Osteocyte (in vitro differentiated cells): ENCODE data around the gene AP4E1. TPM values are rescaled to one million over a fixed set of nuclear protein-coding genes. Genes with fewer than 3 reads are reported as not detected.
"Not testable (repeated sequence)": the region's sequence is repeated elsewhere in the genome, so short reads cannot be mapped to it uniquely, and the experiment has no call there.

ENCODE experiments used
- DNase-seq: peaks from one replicate; pipeline ENCODE4 v3.0.0; 2021; ENCODE audit warnings: mixed read lengths; ENCODE audit not compliant: unreplicated experiment; ENCODE audit errors: extremely low spot score
- H3K27ac Mint-ChIP-seq: one replicate; pipeline ENCODE4 v1.8.0; 2021; ENCODE audit warnings: mild to moderate bottlenecking, mixed read lengths; ENCODE audit not compliant: unreplicated experiment
- H3K27me3 Mint-ChIP-seq: one replicate; pipeline ENCODE4 v1.8.0; 2021; ENCODE audit warnings: mixed read lengths; ENCODE audit not compliant: unreplicated experiment
- H3K36me3 Mint-ChIP-seq: one replicate; pipeline ENCODE4 v1.8.0; 2021; ENCODE audit warnings: mixed read lengths; ENCODE audit not compliant: unreplicated experiment
- H3K4me1 Mint-ChIP-seq: one replicate; pipeline ENCODE4 v1.8.0; 2021; ENCODE audit warnings: mixed read lengths; ENCODE audit not compliant: unreplicated experiment
- H3K4me3 Mint-ChIP-seq: one replicate; pipeline ENCODE4 v1.8.0; 2021; ENCODE audit warnings: mild to moderate bottlenecking, moderate library complexity, mixed read lengths; ENCODE audit not compliant: unreplicated experiment
- H3K9me3 Mint-ChIP-seq: one replicate; pipeline ENCODE4 v1.8.0; 2021; ENCODE audit warnings: mixed read lengths; ENCODE audit not compliant: unreplicated experiment
- total RNA-seq: library from RNA; stranded (reverse); gene quantifications from 2 replicates; pipeline ENCODE4 v1.2.1, GENCODE V29; 2021
- TF ChIP-seq, protein P1 (sequence below): fragments of 200-600 bp; sonication (generic); IDR thresholded peaks from 2 replicates; pipeline ENCODE4 v1.5.0; 2021; ENCODE audit warnings: antibody characterized with exemption, mild to moderate bottlenecking, moderate library complexity

AP4E1 gene
- total RNA-seq, 1 donor from 2014 or later: 12.3 TPM

DNA sequence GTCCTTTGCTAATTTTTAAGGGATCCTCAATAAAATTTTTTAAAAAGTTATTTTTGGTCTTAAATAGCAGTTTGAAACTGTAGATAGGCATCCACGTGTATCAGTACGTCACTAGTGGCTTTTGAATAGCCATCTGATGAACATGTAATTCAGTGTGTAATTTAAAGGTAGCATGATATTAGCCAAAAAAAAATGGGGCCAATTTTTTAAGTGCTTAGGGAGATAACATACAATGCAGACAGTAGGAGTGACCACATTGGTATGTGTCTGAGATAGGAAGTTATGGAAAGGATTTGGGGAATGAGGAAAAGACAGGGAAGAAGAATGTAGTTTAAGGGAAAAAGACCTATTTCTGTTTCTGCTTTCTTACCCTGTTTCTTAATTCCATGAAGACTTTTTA lies 2.5 kb downstream of the AP4E1 start:
- no peaks in the 10 kb centered on the region for H3K9me3 Mint-ChIP-seq

DNA sequence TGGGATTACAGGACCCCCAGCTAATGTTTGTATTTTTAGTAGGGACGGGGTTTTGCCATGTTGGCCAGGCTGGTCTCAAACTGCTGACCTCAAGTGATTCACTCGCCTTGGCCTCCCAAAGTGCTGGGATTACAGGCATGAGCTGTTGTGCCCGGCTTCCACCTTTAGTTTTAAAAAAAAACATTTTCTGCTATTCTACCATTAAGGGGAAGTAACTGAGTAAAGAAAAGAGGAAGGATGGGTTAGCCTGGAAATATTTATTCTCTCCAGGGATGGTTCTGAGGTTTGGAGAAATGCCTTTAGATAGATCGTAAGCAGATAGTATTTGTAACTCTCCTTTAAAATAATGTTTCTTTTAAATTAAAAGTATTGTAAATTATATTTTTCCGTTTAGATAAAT lies 3.1 kb downstream of the AP4E1 start:
- Mint-ChIP-seq H3K36me3 (peaks cover 14% of the 10 kb centered on the region), H3K27me3 (no peaks in the 10 kb centered on the region), H3K27ac (peak overlapping the region; percentile 93)

More for the DNA sequence above, 2.5 kb downstream of the AP4E1 start:
- no peaks in the 10 kb centered on the region for H3K27me3 Mint-ChIP-seq
- no peak for DNase-seq
- peaks cover 11% of the 10 kb centered on the region for H3K36me3 Mint-ChIP-seq
- peak overlapping the region; percentile 90 for H3K4me3 Mint-ChIP-seq
- TF ChIP-seq, protein P1, sequence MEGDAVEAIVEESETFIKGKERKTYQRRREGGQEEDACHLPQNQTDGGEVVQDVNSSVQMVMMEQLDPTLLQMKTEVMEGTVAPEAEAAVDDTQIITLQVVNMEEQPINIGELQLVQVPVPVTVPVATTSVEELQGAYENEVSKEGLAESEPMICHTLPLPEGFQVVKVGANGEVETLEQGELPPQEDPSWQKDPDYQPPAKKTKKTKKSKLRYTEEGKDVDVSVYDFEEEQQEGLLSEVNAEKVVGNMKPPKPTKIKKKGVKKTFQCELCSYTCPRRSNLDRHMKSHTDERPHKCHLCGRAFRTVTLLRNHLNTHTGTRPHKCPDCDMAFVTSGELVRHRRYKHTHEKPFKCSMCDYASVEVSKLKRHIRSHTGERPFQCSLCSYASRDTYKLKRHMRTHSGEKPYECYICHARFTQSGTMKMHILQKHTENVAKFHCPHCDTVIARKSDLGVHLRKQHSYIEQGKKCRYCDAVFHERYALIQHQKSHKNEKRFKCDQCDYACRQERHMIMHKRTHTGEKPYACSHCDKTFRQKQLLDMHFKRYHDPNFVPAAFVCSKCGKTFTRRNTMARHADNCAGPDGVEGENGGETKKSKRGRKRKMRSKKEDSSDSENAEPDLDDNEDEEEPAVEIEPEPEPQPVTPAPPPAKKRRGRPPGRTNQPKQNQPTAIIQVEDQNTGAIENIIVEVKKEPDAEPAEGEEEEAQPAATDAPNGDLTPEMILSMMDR: no peak
- peak overlapping the region; percentile 93 for H3K27ac Mint-ChIP-seq
- H3K4me1 Mint-ChIP-seq: peaks cover 35% of the 10 kb centered on the region

DNA sequence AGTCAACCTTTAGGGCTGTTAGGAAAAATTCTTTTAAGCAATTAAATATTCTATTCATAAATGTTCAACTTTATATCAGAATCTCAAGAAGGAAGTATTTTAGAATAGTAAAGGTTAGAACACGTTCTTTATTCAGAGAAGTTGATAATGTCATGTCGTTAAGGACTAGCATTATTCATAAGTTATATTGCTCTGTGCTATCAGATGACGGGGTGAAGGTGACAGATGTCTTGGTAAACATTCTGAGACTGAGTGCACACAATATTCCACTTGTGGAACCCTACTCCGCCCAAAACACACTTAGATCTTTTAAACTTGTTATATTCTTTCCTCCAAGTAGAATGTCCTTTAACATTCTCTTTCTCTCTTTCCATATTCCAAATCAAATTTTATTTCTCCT lies 7.9 kb downstream of the AP4E1 start:
- no peak overlapping the region for H3K4me3 Mint-ChIP-seq
- H3K36me3 Mint-ChIP-seq: peaks cover 37% of the 10 kb centered on the region
- DNase-seq: no peak
- no peaks in the 10 kb centered on the region for H3K27me3 Mint-ChIP-seq
- no peak overlapping the region for H3K27ac Mint-ChIP-seq
- H3K4me1 Mint-ChIP-seq: peaks cover 5% of the 10 kb centered on the region
- TF ChIP-seq, protein P1: no peak
- H3K9me3 Mint-ChIP-seq: no peaks in the 10 kb centered on the region

More for the DNA sequence above, 3.1 kb downstream of the AP4E1 start:
- TF ChIP-seq, protein P1: no peak
- Mint-ChIP-seq H3K9me3 (no peaks in the 10 kb centered on the region), H3K4me3 (no peak overlapping the region), H3K4me1 (peaks cover 35% of the 10 kb centered on the region)
- no peak for DNase-seq

DNA sequence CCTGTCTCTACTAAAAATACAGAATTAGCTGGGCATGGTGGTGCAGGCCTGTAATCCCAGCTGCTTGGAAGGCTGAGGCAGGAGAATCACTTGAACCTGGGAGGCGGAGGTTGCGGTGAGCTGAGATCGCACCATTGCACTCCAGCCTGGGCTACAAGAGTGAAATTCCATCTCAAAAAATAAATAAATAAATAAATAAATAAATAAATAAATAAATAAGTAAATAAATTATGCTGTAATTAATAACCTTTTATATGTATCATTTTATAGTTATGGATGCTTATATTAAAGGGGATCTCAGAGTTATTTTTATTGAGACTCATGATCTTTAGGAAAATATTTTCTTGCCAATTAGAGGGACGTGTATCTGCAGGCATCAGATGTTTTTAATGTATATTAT lies 10.9 kb downstream of the AP4E1 start:
- H3K27me3 Mint-ChIP-seq, H3K4me1 Mint-ChIP-seq, H3K9me3 Mint-ChIP-seq, DNase-seq, H3K27ac Mint-ChIP-seq, H3K4me3 Mint-ChIP-seq: not testable (repeated sequence)
- H3K36me3 Mint-ChIP-seq: peaks cover 35% of the 10 kb centered on the region

DNA sequence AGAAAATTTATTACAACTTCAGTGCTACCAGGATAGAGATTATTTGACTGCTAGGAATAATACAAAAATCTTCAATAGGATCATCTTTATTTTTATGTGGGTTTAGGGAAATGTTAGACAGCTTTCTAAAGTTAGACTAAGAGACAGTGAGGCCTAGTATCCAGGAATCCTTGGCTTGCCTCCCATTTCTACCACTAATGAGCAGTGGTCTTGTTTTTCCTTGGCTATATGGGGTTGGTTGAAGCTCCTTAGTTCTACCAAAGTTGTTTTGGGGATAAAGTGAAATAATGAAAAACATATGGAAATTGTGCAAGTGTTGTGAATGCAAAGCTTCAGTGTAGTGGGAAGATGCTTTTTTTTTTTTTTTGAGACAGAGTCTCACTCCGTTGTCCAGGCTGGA lies 16.8 kb downstream of the AP4E1 start:
- no peak for DNase-seq
- H3K27me3 Mint-ChIP-seq: no peaks in the 10 kb centered on the region
- H3K4me3 Mint-ChIP-seq: no peak overlapping the region
- peaks cover 32% of the 10 kb centered on the region for H3K36me3 Mint-ChIP-seq
- no peaks in the 10 kb centered on the region for H3K9me3 Mint-ChIP-seq
- no peak overlapping the region for H3K27ac Mint-ChIP-seq
- no peaks in the 10 kb centered on the region for H3K4me1 Mint-ChIP-seq
- TF ChIP-seq, protein P1: no peak

DNA sequence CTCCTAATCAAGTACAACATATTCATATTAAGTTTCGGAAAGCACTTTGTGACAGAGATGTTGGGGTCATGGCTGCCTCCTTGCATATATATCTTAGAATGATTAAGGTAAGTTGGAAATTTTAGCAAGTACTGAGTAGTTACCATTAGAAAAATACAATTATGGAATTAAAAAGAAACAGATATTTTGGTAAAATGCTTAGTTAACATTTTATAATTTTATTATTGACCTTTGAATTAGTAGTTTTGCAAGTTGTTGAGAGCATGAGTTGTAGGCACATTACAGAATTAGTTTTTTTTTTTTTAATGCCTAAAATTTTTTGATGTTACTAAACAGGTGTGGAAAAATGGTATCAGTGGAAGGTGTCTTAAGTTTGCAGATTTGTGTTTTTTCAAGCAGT lies 20.6 kb downstream of the AP4E1 start:
- Mint-ChIP-seq H3K27ac (no peak overlapping the region), H3K4me1 (no peaks in the 10 kb centered on the region), H3K27me3 (no peaks in the 10 kb centered on the region), H3K4me3 (no peak overlapping the region), H3K9me3 (no peaks in the 10 kb centered on the region), H3K36me3 (peaks cover 38% of the 10 kb centered on the region)
- DNase-seq: no peak
- TF ChIP-seq, protein P1: no peak
